T-helper 2 cell treated with Interferon-gamma antibody and Interleukin-4, amounts not matched to agents 100 ng/mL and 5 ng/mL, for 36 hours (primary cell): ENCODE measurements around the gene SH2D5. TPM values are rescaled to one million over a fixed set of nuclear protein-coding genes. Genes with fewer than 3 reads are reported as not detected.
"Not testable (repeated sequence)": the region's sequence is repeated elsewhere in the genome, so short reads cannot be mapped to it uniquely, and the experiment has no call there.

ENCODE experiments used
- intact Hi-C: fragments of 100-400 bp; cut with micrococcal nuclease; formaldehyde crosslinking; loops from one replicate; pipeline ENCODE4 v1.15.1; 2023
- total RNA-seq: library from RNA; stranded (reverse); gene quantifications from 2 replicates; pipeline ENCODE4 v1.2.3, GENCODE V29; 2022

Gene SH2D5
- total RNA-seq, 1 donor from 2014 or later: 0.07 TPM

- intact Hi-C loops: loop anchor here (1.0 to 2.0 kb wide), 2 partner anchors 36 to 499 kb away; partner anchors contain the start of gene SH2D5
These were observed 35.8 kb downstream of the SH2D5 start for GRCh38 chr1:20696397-20697333.

- intact Hi-C loops: no loop called here
These were observed 37.0 kb downstream of the SH2D5 start for GRCh38 chr1:20695515-20695914.

GRCh38 chr1:20693623-20694022, 38.9 kb downstream of the SH2D5 start:
- intact Hi-C loops: no loop called here

GRCh38 chr1:20691872-20692271, 40.6 kb downstream of the SH2D5 start:
- intact Hi-C loops: no loop called here

- intact Hi-C loops: no loop called here
These were observed 42.9 kb downstream of the SH2D5 start for GRCh38 chr1:20689645-20690056.

GRCh38 chr1:20686883-20687725, 45.4 kb downstream of the SH2D5 start:
- intact Hi-C loops: no loop called here

- intact Hi-C loops: no loop called here
These were observed 46.8 kb downstream of the SH2D5 start for GRCh38 chr1:20685741-20686140.

- intact Hi-C loops: no loop called here
These were observed 47.3 kb downstream of the SH2D5 start for GRCh38 chr1:20685099-20685662.

- intact Hi-C loops: no loop called here
These were observed 47.9 kb downstream of the SH2D5 start for GRCh38 chr1:20684651-20685050.

- intact Hi-C loops: no loop called here
These were observed 48.4 kb downstream of the SH2D5 start for GRCh38 chr1:20684050-20684620.

- intact Hi-C loops: no loop called here
These were observed 48.9 kb downstream of the SH2D5 start for GRCh38 chr1:20683614-20684013.

GRCh38 chr1:20682571-20683236, 49.8 kb downstream of the SH2D5 start:
- intact Hi-C loops: no loop called here

GRCh38 chr1:20681999-20682398, 50.5 kb downstream of the SH2D5 start:
- intact Hi-C loops: no loop called here

GRCh38 chr1:20680269-20680668, 52.2 kb downstream of the SH2D5 start:
- intact Hi-C loops: no loop called here

- intact Hi-C loops: no loop called here
These were observed 53.9 kb downstream of the SH2D5 start for GRCh38 chr1:20678599-20678998.

GRCh38 chr1:20673626-20674025, 58.9 kb downstream of the SH2D5 start:
- intact Hi-C loops: not testable (repeated sequence)

GRCh38 chr1:20672265-20672632, 60.3 kb downstream of the SH2D5 start:
- intact Hi-C loops: no loop called here

- intact Hi-C loops: no loop called here
These were observed 61.6 kb downstream of the SH2D5 start for GRCh38 chr1:20670936-20671335.
